IMR-90 (cell line): Measurements from ENCODE around the gene ASB13. TPM values are rescaled to one million over a fixed set of nuclear protein-coding genes. Genes with fewer than 3 reads are reported as not detected.

Experiments
- ATAC-seq: fragments of 200-7000 bp; cut with Tn5 transposase; 2 replicates; pipeline ENCODE4 v1.9.1; 2020; ENCODE audit warnings: low read depth, mild to moderate bottlenecking, moderate library complexity
- BruUV-seq: library from RNA; stranded (reverse); fragments of 400-500 nt; replicated peaks from 2 replicates; lab custom pipeline; 2021; lab: Mats Ljungman, UMichigan
- CTCF ChIA-PET: fragments of 300-600 bp; formaldehyde crosslinking; extraction: SDS; loops from one replicate; lab custom pipeline; 2021; ENCODE audit warnings: antibody characterized with exemption; lab: Yijun Ruan, JAX
- POLR2A ChIA-PET: fragments of 300-600 bp; sonication (Branson Sonifier 250); formaldehyde crosslinking; loops from one replicate; lab custom pipeline; 2022; ENCODE audit warnings: antibody characterized with exemption; ENCODE audit not compliant: unreplicated experiment; lab: Charles Lee
- DNase-seq: peaks from one replicate; pipeline ENCODE4 v3.0.0; 2013
- H2AFZ ChIP-seq: replicated peaks from 2 replicates; pipeline ENCODE3; 2013; ENCODE audit warnings: low read length, mild to moderate bottlenecking; ENCODE audit not compliant: poor library complexity
- H2AK5ac ChIP-seq: 2 replicates; pipeline ENCODE4 v1.6.1; 2013; ENCODE audit warnings: low read depth, low read length, inconsistent platforms
- H2AK9ac ChIP-seq: replicated peaks from 2 replicates; pipeline ENCODE3; 2013; ENCODE audit warnings: mild to moderate bottlenecking, low read depth, low read length, moderate library complexity; ENCODE audit not compliant: poor library complexity
- H2BK120ac ChIP-seq: 2 replicates; pipeline ENCODE4 v1.6.1; 2013; ENCODE audit warnings: low read depth, low read length, inconsistent platforms
- H2BK15ac ChIP-seq: 3 replicates; pipeline ENCODE4 v1.6.1; 2013; ENCODE audit warnings: low read depth, low read length, inconsistent platforms
- H2BK20ac ChIP-seq: 2 replicates; pipeline ENCODE4 v1.6.1; 2013; ENCODE audit warnings: low read depth, mild to moderate bottlenecking, inconsistent platforms, low read length, moderate library complexity
- H2BK5ac ChIP-seq: 2 replicates; pipeline ENCODE4 v1.6.1; 2013; ENCODE audit warnings: mild to moderate bottlenecking, low read depth, low read length, inconsistent platforms; ENCODE audit not compliant: poor library complexity, severe bottlenecking
- H3K14ac ChIP-seq: replicated peaks from 2 replicates; pipeline ENCODE4 v1.6.1; 2013; ENCODE audit warnings: low read depth, low read length, inconsistent platforms
- H3K18ac ChIP-seq: 2 replicates; pipeline ENCODE4 v1.6.1; 2013; ENCODE audit warnings: low read depth, low read length, control low read depth
- H3K23ac ChIP-seq: 2 replicates; pipeline ENCODE4 v1.6.1; 2013; ENCODE audit warnings: low read depth, low read length, inconsistent platforms
- H3K27ac ChIP-seq: 2 replicates; pipeline ENCODE4 v1.5.1; 2013; ENCODE audit warnings: mild to moderate bottlenecking, control low read depth, low read length; ENCODE audit not compliant: insufficient read depth
- H3K27me3 ChIP-seq: 2 replicates; pipeline ENCODE4 v1.6.1; 2013; ENCODE audit warnings: low read length; ENCODE audit not compliant: control insufficient read depth, insufficient read depth
- H3K36me3 ChIP-seq: 2 replicates; pipeline ENCODE4 v1.6.1; 2013; ENCODE audit warnings: low read length, mixed read lengths; ENCODE audit not compliant: control insufficient read depth, insufficient read depth
- H3K4ac ChIP-seq: 2 replicates; pipeline ENCODE4 v1.6.1; 2013; ENCODE audit warnings: low read depth, low read length, inconsistent platforms
- H3K4me1 ChIP-seq: 2 replicates; pipeline ENCODE4 v1.6.1; 2013; ENCODE audit warnings: low read length, mixed read lengths; ENCODE audit not compliant: control insufficient read depth, insufficient read depth
- H3K4me2 ChIP-seq: 2 replicates; pipeline ENCODE4 v1.6.1; 2013; ENCODE audit warnings: low read depth, mild to moderate bottlenecking, control low read depth, low read length, moderate library complexity
- H3K4me3 ChIP-seq: 2 replicates; pipeline ENCODE4 v1.5.1; 2013; ENCODE audit warnings: low read depth, mild to moderate bottlenecking, control low read depth, low read length, moderate library complexity; ENCODE audit not compliant: insufficient read depth
- H3K56ac ChIP-seq: 2 replicates; pipeline ENCODE4 v1.6.1; 2013; ENCODE audit warnings: low read length, inconsistent platforms; ENCODE audit not compliant: insufficient read depth; ENCODE audit errors: extremely low read depth
- H3K79me1 ChIP-seq, 2 experiments: 2 replicates each; pipeline ENCODE4 v1.6.1; 2013; ENCODE audit warnings: low read length in 2 of 2, inconsistent platforms in 1 of 2, low read depth in 1 of 2
- H3K9ac ChIP-seq: 2 replicates; pipeline ENCODE4 v1.6.1; 2013; ENCODE audit warnings: low read depth, low read length, control low read depth
- H3K9me1 ChIP-seq: 2 replicates; pipeline ENCODE4 v1.6.1; 2013; ENCODE audit warnings: low read length, inconsistent platforms; ENCODE audit not compliant: insufficient read depth
- H3K9me3 ChIP-seq: 2 replicates; pipeline ENCODE4 v1.6.1; 2013; ENCODE audit warnings: low read length; ENCODE audit not compliant: control insufficient read depth, insufficient read depth
- H4K20me1 ChIP-seq: 2 replicates; pipeline ENCODE4 v1.6.1; 2013; ENCODE audit warnings: low read length, inconsistent platforms; ENCODE audit not compliant: insufficient read depth
- H4K5ac ChIP-seq: 2 replicates; pipeline ENCODE4 v1.6.1; 2013; ENCODE audit warnings: mild to moderate bottlenecking, low read depth, low read length, control low read depth
- H4K8ac ChIP-seq, 2 experiments: 2 replicates each; pipeline ENCODE4 v1.6.1; 2013; ENCODE audit warnings: low read depth in 2 of 2, low read length in 2 of 2, control low read depth in 1 of 2, inconsistent platforms in 1 of 2
- H4K91ac ChIP-seq: 2 replicates; pipeline ENCODE4 v1.6.1; 2013; ENCODE audit warnings: low read depth, low read length, inconsistent platforms; ENCODE audit not compliant: insufficient read depth
- ELK1 ChIP-seq: fragments of 150-350 bp; IDR thresholded peaks from 2 replicates; pipeline ENCODE4 v1.6.1; 2016; ENCODE audit warnings: low read depth, mild to moderate bottlenecking, low read length, moderate library complexity, borderline replicate concordance
- MAFK ChIP-seq: IDR thresholded peaks from 2 replicates; pipeline ENCODE4 v1.6.1; 2012; ENCODE audit warnings: low read depth, low read length, improper control_type of control experiment
- MAZ ChIP-seq: IDR thresholded peaks from 2 replicates; pipeline ENCODE4 v1.6.1; 2012; ENCODE audit warnings: low read depth, mild to moderate bottlenecking, low read length, improper control_type of control experiment, moderate library complexity, borderline replicate concordance
- NFE2L2 ChIP-seq: fragments of 150-350 bp; IDR thresholded peaks from 2 replicates; pipeline ENCODE4 v1.6.1; 2016; ENCODE audit warnings: low read depth, mild to moderate bottlenecking, low read length
- RFX5 ChIP-seq: IDR thresholded peaks from 2 replicates; pipeline ENCODE4 v1.8.0; 2012; ENCODE audit warnings: low read depth, mild to moderate bottlenecking, low read length, moderate library complexity
- SMC3 ChIP-seq: fragments of 150-350 bp; IDR thresholded peaks from 2 replicates; pipeline ENCODE4 v1.6.1; 2016; ENCODE audit warnings: low read depth, mild to moderate bottlenecking, antibody characterized with exemption, low read length, moderate library complexity
- whole genome bisulfite sequencing, 2 experiments: methylation state at CpG; one replicate each; pipeline versions ENCODE4 v1.1.5 to v1.1.7; 2013; ENCODE audit warnings: missing lambda C conversion rate in 2 of 2; ENCODE audit not compliant: insufficient read length in 1 of 2; ENCODE audit errors: extremely low coverage in 2 of 2; 5-methylcytosine and 5-hydroxymethylcytosine counted together
- dilution Hi-C: fragments of 300-500 bp; cut with HindIII; formaldehyde crosslinking; loops from one replicate; pipeline ENCODE4 v1.14.3; 2018; ENCODE audit warnings: low sequenced_read_pairs; ENCODE audit not compliant: unreplicated experiment
- in situ Hi-C: fragments of 300-500 bp; cut with MboI; formaldehyde crosslinking; loops from 3 replicates; pipeline ENCODE4 v1.14.3; 2019; ENCODE audit warnings: low sequenced_read_pairs, inconsistent platforms, mixed read lengths
- intact Hi-C: fragments of 100-400 bp; cut with micrococcal nuclease; formaldehyde crosslinking; loops from 2 replicates; pipeline ENCODE4 v1.10.0; 2022
- polyA plus RNA-seq, 3 experiments: library from polyadenylated mRNA; depleted of rRNA; stranded (reverse); fragments of >200 nt; gene quantifications; 2 replicates each; pipeline ENCODE4 v1.2.3, GENCODE V29; 2012; ENCODE audit warnings: low replicate concordance in 1 of 3
- total RNA-seq: library from RNA; depleted of rRNA; stranded (reverse); fragments of >200 nt; gene quantifications from 2 replicates; pipeline ENCODE4 v1.2.3, GENCODE V29; 2012

The ASB13 gene
- total and polyA plus RNA-seq, 2 of the 4 experiments (the other 2 are of a cell fraction): 4.6 to 6.3 TPM

- no peak for TF ChIP-seq MAFK
- no peak for TF ChIP-seq MAZ
- no peak for TF ChIP-seq RFX5
- no peak for TF ChIP-seq ELK1
- no peak for TF ChIP-seq NFE2L2
- TF ChIP-seq SMC3: no peak
- ATAC-seq (no peak), DNase-seq (no peak)
- Histone ChIP-seq H4K5ac (no peak overlapping the region), H2AFZ (no peak overlapping the region), H3K36me3 (peaks cover 1% of the 10 kb centered on the region; the same call in 1 of the 2 replicates), H3K4me2 (no peak overlapping the region), H3K9ac (no peak overlapping the region), H3K79me1 (peaks cover 28 to 54% of the 10 kb centered on the region in 2 experiments), H3K18ac (no peak overlapping the region), H2BK5ac (no peak overlapping the region), H2BK20ac (no peak overlapping the region), H3K56ac (no peak overlapping the region), H3K23ac (no peak overlapping the region), H3K27me3 (no peaks in the 10 kb centered on the region), H4K91ac (no peak overlapping the region), H3K4me1 (peaks cover 8% of the 10 kb centered on the region), H3K27ac (no peak overlapping the region), H3K9me3 (no peaks in the 10 kb centered on the region), H3K4me3 (no peak overlapping the region), H3K9me1 (no peaks in the 10 kb centered on the region), H2BK120ac (no peak overlapping the region), H4K8ac (no peak overlapping the region), H3K14ac (no peak overlapping the region), H3K4ac (no peak overlapping the region), H2AK5ac (no peak overlapping the region), H4K20me1 (peaks cover 26% of the 10 kb centered on the region), H2AK9ac (no peak overlapping the region), H2BK15ac (no peak overlapping the region)
- in situ Hi-C loops: no loop called here
- no TSS peak for BruUV-seq
- dilution Hi-C loops: no loop called here
- intact Hi-C loops: no loop called here
- no CpG with 5 or more reads among the region's 8 CpGs for WGBS, 2 experiments
- POLR2A ChIA-PET: no interaction called here
- CTCF ChIA-PET: interaction anchor here (0.6 kb wide), 3 partner anchors 62 to 641 kb away, joined by 3 to 7 read pairs (median 3); no protein-coding TSS in a partner anchor
These were observed 25.4 kb upstream of the ASB13 start for GRCh38 chr10:5691786-5692185.
